ENCODE data around the gene C2orf78.
"Not testable (repeated sequence)": the region's sequence is repeated elsewhere in the genome, so short reads cannot be mapped to it uniquely, and the experiment has no call there.

Gene C2orf78

GRCh38 chr2:73759904-73760303, 24.1 kb upstream of the C2orf78 start:
- H3K9me3 ChIP-seq (ENCODE audit: control insufficient read depth, insufficient read depth, low read depth, low read length) = no peaks in the 10 kb centered on the region
- no peaks in the 10 kb centered on the region for H3K4me1 ChIP-seq (ENCODE audit: control insufficient read depth, insufficient read depth, low read length)
- H3K27ac ChIP-seq (ENCODE audit: low read depth, low read length) = no peak overlapping the region
- H3K9ac ChIP-seq (ENCODE audit: low read length) = no peak overlapping the region
- peaks cover 65% of the 10 kb centered on the region for H3K36me3 ChIP-seq (ENCODE audit: control insufficient read depth, insufficient read depth, low read length)
- no peak overlapping the region for H3K4me3 ChIP-seq (ENCODE audit: low read depth, low read length)
- H3K27me3 ChIP-seq (ENCODE audit: control insufficient read depth, insufficient read depth, low read length) = no peaks in the 10 kb centered on the region

DNA sequence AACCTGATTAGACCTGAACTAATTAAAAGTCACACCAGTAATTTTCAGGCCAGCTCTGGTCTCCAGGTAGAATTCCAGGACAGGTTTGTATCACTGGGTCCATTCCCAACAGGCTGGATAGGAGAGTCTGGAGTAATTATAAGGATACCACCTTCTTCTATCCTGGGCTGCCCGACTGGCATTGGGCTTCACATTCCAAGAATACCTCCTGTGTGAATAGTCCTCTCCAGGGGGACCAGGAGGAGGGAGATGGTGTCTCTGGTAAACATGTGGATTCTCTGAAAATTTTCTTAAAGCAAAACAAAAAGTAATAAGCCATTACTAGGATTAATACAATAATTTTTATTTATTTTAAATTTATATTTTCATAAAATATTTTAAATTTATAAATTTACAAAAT, 21.4 kb upstream of the C2orf78 start:
- Histone ChIP-seq H3K27me3 (ENCODE audit: control insufficient read depth, insufficient read depth, low read length) (no peaks in the 10 kb centered on the region), H3K4me1 (ENCODE audit: control insufficient read depth, insufficient read depth, low read length) (no peaks in the 10 kb centered on the region), H3K36me3 (ENCODE audit: control insufficient read depth, insufficient read depth, low read length) (peaks cover 70% of the 10 kb centered on the region), H3K4me3 (ENCODE audit: low read depth, low read length) (no peak overlapping the region), H3K9ac (ENCODE audit: low read length) (no peak overlapping the region), H3K9me3 (ENCODE audit: control insufficient read depth, insufficient read depth, low read depth, low read length) (no peaks in the 10 kb centered on the region), H3K27ac (ENCODE audit: low read depth, low read length) (no peak overlapping the region)

DNA sequence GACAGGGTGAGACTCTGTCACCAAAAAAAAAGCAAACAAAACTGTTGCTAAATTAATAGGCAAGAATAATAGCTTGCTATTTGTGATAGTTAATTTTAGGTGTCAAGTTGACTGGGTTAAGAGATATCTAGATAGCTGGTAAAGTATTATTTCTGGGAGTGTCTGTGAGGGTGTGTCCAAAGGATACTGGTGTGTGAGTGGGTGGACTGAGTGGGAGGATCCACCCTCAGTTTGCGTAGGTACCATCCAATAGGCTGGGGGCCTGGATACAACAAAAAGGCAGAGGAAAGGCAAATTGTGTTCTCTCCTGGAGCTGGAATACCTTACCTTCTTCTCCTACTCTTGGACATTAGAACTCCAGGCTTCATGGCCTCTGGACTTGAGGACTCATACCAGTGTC, 19.0 kb upstream of the C2orf78 start:
- no peak overlapping the region for H3K9ac ChIP-seq (ENCODE audit: low read length)
- H3K4me3 ChIP-seq (ENCODE audit: low read depth, low read length) = no peak overlapping the region
- peaks cover 77% of the 10 kb centered on the region for H3K36me3 ChIP-seq (ENCODE audit: control insufficient read depth, insufficient read depth, low read length)
- no peaks in the 10 kb centered on the region for H3K27me3 ChIP-seq (ENCODE audit: control insufficient read depth, insufficient read depth, low read length)
- H3K9me3 ChIP-seq (ENCODE audit: control insufficient read depth, insufficient read depth, low read depth, low read length) = no peaks in the 10 kb centered on the region
- H3K27ac ChIP-seq (ENCODE audit: low read depth, low read length) = no peak overlapping the region
- H3K4me1 ChIP-seq (ENCODE audit: control insufficient read depth, insufficient read depth, low read length) = no peaks in the 10 kb centered on the region

GRCh38 chr2:73766349-73766748, 17.6 kb upstream of the C2orf78 start:
- H3K36me3 ChIP-seq (ENCODE audit: control insufficient read depth, insufficient read depth, low read length) = peaks cover 68% of the 10 kb centered on the region
- no peaks in the 10 kb centered on the region for H3K27me3 ChIP-seq (ENCODE audit: control insufficient read depth, insufficient read depth, low read length)
- H3K4me1 ChIP-seq (ENCODE audit: control insufficient read depth, insufficient read depth, low read length) = no peaks in the 10 kb centered on the region
- no peak overlapping the region for H3K27ac ChIP-seq (ENCODE audit: low read depth, low read length)
- H3K4me3 ChIP-seq (ENCODE audit: low read depth, low read length) = no peak overlapping the region
- H3K9ac ChIP-seq (ENCODE audit: low read length) = no peak overlapping the region
- no peaks in the 10 kb centered on the region for H3K9me3 ChIP-seq (ENCODE audit: control insufficient read depth, insufficient read depth, low read depth, low read length)

- Histone ChIP-seq H3K4me3 (ENCODE audit: low read depth, low read length) (no peak overlapping the region), H3K27ac (ENCODE audit: low read depth, low read length) (no peak overlapping the region), H3K9me3 (ENCODE audit: control insufficient read depth, insufficient read depth, low read depth, low read length) (no peaks in the 10 kb centered on the region), H3K36me3 (ENCODE audit: control insufficient read depth, insufficient read depth, low read length) (peaks cover 64% of the 10 kb centered on the region), H3K9ac (ENCODE audit: low read length) (no peak overlapping the region), H3K27me3 (ENCODE audit: control insufficient read depth, insufficient read depth, low read length) (no peaks in the 10 kb centered on the region), H3K4me1 (ENCODE audit: control insufficient read depth, insufficient read depth, low read length) (no peaks in the 10 kb centered on the region)
These were observed 17.0 kb upstream of the C2orf78 start for GRCh38 chr2:73766994-73767393.

DNA sequence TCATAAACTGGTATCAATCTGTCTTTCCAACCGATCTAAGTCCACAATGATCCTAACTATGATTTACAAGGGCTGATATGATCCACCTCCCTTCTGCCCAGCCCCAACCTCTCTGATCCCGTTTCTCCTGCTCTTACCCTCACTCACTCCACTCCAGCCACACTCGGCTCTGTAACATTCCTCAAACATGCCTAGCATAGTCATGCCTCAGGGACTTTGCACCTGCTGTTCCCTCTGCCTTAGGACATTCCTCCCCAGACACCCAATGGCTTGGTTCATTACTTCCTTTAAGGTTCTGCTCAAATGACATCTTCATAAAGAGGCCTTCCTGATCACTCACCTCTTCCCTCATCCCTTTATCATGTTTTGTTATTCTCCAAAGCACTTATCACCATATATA, 13.3 kb upstream of the C2orf78 start:
- no peaks in the 10 kb centered on the region for H3K9me3 ChIP-seq (ENCODE audit: control insufficient read depth, insufficient read depth, low read depth, low read length)
- no peak overlapping the region for H3K4me3 ChIP-seq (ENCODE audit: low read depth, low read length)
- H3K9ac ChIP-seq (ENCODE audit: low read length) = no peak overlapping the region
- H3K27me3 ChIP-seq (ENCODE audit: control insufficient read depth, insufficient read depth, low read length) = no peaks in the 10 kb centered on the region
- peaks cover 66% of the 10 kb centered on the region for H3K36me3 ChIP-seq (ENCODE audit: control insufficient read depth, insufficient read depth, low read length)
- H3K4me1 ChIP-seq (ENCODE audit: control insufficient read depth, insufficient read depth, low read length) = no peaks in the 10 kb centered on the region
- H3K27ac ChIP-seq (ENCODE audit: low read depth, low read length) = no peak overlapping the region

GRCh38 chr2:73772819-73773218, 11.2 kb upstream of the C2orf78 start:
- Histone ChIP-seq H3K4me1 (ENCODE audit: control insufficient read depth, insufficient read depth, low read length) (no peaks in the 10 kb centered on the region), H3K27ac (ENCODE audit: low read depth, low read length) (no peak overlapping the region), H3K36me3 (ENCODE audit: control insufficient read depth, insufficient read depth, low read length) (peaks cover 66% of the 10 kb centered on the region)

DNA sequence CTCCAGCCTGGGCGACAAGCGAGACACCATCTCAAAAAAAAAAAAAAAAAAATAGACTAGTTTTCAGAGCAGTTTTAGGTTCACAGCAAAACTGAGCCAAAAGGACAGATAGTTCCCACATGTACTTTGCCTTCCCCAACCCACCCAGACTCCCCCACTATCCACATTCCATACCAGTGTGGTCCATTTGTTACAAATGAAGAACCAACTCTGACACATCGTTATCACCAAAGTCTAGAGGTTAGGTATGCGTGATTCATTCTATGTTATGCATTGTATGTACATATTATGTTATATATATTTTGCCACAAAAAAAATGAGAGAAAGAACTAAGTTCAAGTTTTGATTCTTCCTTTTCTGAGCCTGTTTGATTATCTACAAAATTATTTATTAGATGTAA, 7.6 kb upstream of the C2orf78 start:
- H3K27ac ChIP-seq (ENCODE audit: low read depth, low read length) = no peak overlapping the region
- no peak overlapping the region for H3K9ac ChIP-seq (ENCODE audit: low read length)
- H3K4me1 ChIP-seq (ENCODE audit: control insufficient read depth, insufficient read depth, low read length) = peaks cover 3% of the 10 kb centered on the region; the same call in 1 of the 2 replicates

More at GRCh38 chr2:73772819-73773218, 11.2 kb upstream of the C2orf78 start:
- Histone ChIP-seq H3K9ac (ENCODE audit: low read length) (no peak overlapping the region), H3K4me3 (ENCODE audit: low read depth, low read length) (no peak overlapping the region), H3K9me3 (ENCODE audit: control insufficient read depth, insufficient read depth, low read depth, low read length) (no peaks in the 10 kb centered on the region), H3K27me3 (ENCODE audit: control insufficient read depth, insufficient read depth, low read length) (no peaks in the 10 kb centered on the region)

DNA sequence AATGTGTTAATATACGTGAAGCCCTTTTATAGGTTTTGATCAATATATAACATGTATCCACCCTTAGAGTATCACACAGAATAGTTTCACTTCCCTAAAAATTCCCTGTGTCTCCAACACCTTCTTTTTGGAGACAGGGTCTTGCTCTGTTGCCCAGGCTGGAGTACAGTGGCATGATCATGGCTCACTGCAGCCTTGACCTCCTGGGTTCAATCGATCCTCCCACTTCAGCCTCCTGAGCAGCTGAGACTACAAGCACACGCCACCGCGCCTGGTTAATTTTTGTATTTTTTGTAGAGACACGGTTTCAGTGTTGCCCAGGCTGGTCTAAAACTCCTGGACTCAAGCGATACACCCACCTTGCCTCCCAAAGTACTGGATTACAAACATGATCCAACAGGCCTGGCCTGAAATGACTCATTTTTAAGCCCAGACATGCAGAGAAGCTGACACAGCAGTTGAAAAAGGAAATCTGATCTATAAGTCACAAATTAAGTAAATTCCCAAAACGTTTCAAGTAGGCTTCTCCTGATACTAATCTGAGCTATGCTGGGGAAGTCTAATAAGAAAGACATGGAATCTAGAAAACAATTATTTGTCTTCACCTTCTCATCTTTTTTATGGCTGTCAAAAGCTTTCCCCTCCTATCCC, 7.0 kb upstream of the C2orf78 start:
- H3K4me3 ChIP-seq (ENCODE audit: low read depth, low read length) = no peak overlapping the region
- H3K9ac ChIP-seq (ENCODE audit: low read length) = no peak overlapping the region
- peaks cover 43% of the 10 kb centered on the region for H3K36me3 ChIP-seq (ENCODE audit: control insufficient read depth, insufficient read depth, low read length)
- H3K27me3 ChIP-seq (ENCODE audit: control insufficient read depth, insufficient read depth, low read length) = no peaks in the 10 kb centered on the region
- H3K4me1 ChIP-seq (ENCODE audit: control insufficient read depth, insufficient read depth, low read length) = peaks cover 3% of the 10 kb centered on the region; the same call in 1 of the 2 replicates
- H3K9me3 ChIP-seq (ENCODE audit: control insufficient read depth, insufficient read depth, low read depth, low read length) = no peaks in the 10 kb centered on the region
- H3K27ac ChIP-seq (ENCODE audit: low read depth, low read length) = no peak overlapping the region

More for the DNA sequence above, 7.6 kb upstream of the C2orf78 start:
- Histone ChIP-seq H3K9me3 (ENCODE audit: control insufficient read depth, insufficient read depth, low read depth, low read length) (no peaks in the 10 kb centered on the region), H3K27me3 (ENCODE audit: control insufficient read depth, insufficient read depth, low read length) (no peaks in the 10 kb centered on the region), H3K4me3 (ENCODE audit: low read depth, low read length) (no peak overlapping the region), H3K36me3 (ENCODE audit: control insufficient read depth, insufficient read depth, low read length) (peaks cover 44% of the 10 kb centered on the region)

DNA sequence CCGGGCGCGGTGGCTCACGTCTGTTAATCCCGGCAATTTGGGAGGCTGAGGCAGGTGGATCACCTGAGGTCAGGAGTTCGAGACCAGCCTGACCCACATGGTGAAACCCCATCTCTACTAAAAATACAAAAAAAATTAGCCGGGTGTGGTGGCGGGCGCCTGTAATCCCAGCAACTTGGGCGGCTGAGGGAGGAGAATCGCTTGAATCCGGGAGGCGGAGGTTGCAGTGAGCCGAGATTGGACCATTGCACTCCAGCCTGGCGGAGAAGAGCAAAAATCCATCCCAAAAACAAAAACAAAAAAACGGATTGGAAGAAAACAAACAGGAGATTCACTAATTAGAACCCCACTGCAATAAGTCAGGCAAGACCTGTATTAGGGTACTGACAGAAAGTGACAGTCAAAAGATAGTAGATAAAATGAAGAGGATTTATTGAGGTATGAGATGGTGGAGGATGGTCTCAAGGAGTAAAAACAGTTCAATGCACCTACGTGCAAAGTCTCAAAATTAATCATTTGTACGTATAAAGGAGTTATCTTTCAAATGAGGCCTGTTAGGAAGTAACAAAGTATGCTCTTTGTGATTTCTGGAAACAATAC, 5.0 kb upstream of the C2orf78 start:
- H3K9ac ChIP-seq (ENCODE audit: low read length) = peak overlapping the region; percentile 84
- not testable (repeated sequence) for H3K27me3 ChIP-seq (ENCODE audit: control insufficient read depth, insufficient read depth, low read length); H3K9me3 ChIP-seq (ENCODE audit: control insufficient read depth, insufficient read depth, low read depth, low read length); H3K27ac ChIP-seq (ENCODE audit: low read depth, low read length)
- peaks cover 25% of the 10 kb centered on the region for H3K36me3 ChIP-seq (ENCODE audit: control insufficient read depth, insufficient read depth, low read length)
- H3K4me3 ChIP-seq (ENCODE audit: low read depth, low read length) = peak overlapping the region; percentile 90
- peaks cover 11% of the 10 kb centered on the region; the same call in 1 of the 2 replicates for H3K4me1 ChIP-seq (ENCODE audit: control insufficient read depth, insufficient read depth, low read length)

DNA sequence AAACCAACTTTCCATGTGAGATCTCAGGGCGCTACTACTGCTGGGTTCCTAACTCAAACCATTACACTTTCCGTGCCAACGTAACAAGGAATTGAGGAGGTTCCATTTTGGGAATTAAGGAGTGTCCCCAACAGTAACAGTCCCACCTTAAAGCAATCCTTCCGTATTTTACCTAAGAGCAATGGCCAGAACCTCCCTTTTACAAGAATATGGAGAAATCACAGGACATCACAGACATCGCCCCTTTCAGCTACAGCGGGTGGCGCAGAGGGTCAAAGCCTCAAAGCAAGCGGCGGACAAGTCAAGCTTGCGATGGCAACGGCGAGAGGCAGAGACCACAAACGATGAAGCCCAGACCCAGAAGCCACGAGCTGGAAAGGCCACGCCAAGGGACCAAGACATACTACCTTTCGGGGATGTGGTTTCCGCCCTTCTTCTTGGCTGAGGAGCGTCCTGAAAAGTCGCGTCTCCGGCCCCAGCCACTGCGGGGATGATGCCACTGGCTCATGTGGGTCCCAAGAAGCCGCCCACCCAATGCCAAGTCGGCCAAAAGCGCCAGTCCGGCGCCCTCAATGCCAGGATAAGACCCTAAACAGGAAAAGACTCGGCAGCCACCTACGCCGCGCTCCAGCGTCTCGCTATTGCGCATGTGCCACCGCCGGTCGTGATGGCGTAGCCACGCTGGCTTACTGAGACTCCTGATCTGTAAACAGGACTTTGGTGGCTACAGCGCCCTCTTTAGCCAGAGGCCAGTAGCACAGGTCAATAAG, 4.3 kb upstream of the C2orf78 start, which contains the start of gene DUSP11:
Gene DUSP11, minus strand, starts transcription at position 637 of the 770 bp plus-strand sequence. Its CDS starts 129 bp downstream, at position 508.
- Histone ChIP-seq H3K27me3 (ENCODE audit: control insufficient read depth, insufficient read depth, low read length) (no peaks in the 10 kb centered on the region), H3K36me3 (ENCODE audit: control insufficient read depth, insufficient read depth, low read length) (peaks cover 19% of the 10 kb centered on the region), H3K9me3 (ENCODE audit: control insufficient read depth, insufficient read depth, low read depth, low read length) (no peaks in the 10 kb centered on the region), H3K9ac (ENCODE audit: low read length) (peak within 1 kb of the TSS; percentile 84), H3K27ac (ENCODE audit: low read depth, low read length) (peak within 1 kb of the TSS; percentile 50), H3K4me1 (ENCODE audit: control insufficient read depth, insufficient read depth, low read length) (peaks cover 11% of the 10 kb centered on the region; the same call in 1 of the 2 replicates), H3K4me3 (ENCODE audit: low read depth, low read length) (peak within 1 kb of the TSS; percentile 90)
